Mammary epithelial cell (primary cell): Measurements from ENCODE around the gene KCNA10.

ENCODE experiments used
- EZH2 ChIP-seq: IDR thresholded peaks from 2 replicates; pipeline ENCODE4 v1.6.1; 2012; ENCODE audit warnings: low read length, inconsistent platforms, borderline replicate concordance
- TF ChIP-seq, protein P1 (sequence below), 2 donors: IDR thresholded peaks in 1 of 2; conservative IDR thresholded peaks in 1 of 2; 2 replicates each; pipeline ENCODE4 v1.5.1; 2011 to 2012; ENCODE audit warnings: inconsistent platforms in 2 of 2, low read length in 2 of 2, mild to moderate bottlenecking in 2 of 2, control low read depth in 1 of 2, low read depth in 1 of 2; ENCODE audit not compliant: insufficient read depth in 1 of 2; ENCODE audit errors: extremely low read depth in 1 of 2

DNA sequence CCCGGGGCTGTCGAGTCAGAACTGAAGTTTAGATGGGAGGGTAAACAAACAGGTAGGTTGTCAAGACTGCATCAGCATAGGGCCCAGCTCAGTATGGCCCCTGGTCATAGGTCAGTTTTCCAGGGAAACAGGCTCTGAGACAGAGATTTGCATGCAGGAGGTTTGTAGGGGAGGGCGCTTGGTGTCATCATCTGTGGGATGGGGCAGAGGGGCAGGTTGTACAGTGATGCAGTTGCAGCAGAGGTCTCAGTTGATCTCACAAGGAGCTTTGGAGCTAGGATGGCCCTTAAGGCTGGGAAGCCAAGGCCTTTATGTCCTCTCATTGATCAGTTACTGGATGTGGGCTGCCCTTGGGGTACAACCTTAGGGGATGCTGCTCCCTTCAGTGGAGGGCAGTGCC, 38.5 kb upstream of the KCNA10 start:
- TF ChIP-seq, protein P1, sequence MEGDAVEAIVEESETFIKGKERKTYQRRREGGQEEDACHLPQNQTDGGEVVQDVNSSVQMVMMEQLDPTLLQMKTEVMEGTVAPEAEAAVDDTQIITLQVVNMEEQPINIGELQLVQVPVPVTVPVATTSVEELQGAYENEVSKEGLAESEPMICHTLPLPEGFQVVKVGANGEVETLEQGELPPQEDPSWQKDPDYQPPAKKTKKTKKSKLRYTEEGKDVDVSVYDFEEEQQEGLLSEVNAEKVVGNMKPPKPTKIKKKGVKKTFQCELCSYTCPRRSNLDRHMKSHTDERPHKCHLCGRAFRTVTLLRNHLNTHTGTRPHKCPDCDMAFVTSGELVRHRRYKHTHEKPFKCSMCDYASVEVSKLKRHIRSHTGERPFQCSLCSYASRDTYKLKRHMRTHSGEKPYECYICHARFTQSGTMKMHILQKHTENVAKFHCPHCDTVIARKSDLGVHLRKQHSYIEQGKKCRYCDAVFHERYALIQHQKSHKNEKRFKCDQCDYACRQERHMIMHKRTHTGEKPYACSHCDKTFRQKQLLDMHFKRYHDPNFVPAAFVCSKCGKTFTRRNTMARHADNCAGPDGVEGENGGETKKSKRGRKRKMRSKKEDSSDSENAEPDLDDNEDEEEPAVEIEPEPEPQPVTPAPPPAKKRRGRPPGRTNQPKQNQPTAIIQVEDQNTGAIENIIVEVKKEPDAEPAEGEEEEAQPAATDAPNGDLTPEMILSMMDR (conservative IDR thresholded peaks at IDR 0.05 in 1 of 2, IDR thresholded peaks at IDR 0.05 in 1 of 2; ENCODE audit: extremely low read depth in 1 of 2, insufficient read depth in 1 of 2, low read depth in 1 of 2, low read length in 2 of 2): no peak
- no peak for TF ChIP-seq EZH2
